Measurements from ENCODE around the gene QRFP. TPM values are rescaled to one million over a fixed set of nuclear protein-coding genes. Genes with fewer than 3 reads are reported as not detected.
"Not testable (repeated sequence)": the region's sequence is repeated elsewhere in the genome, so short reads cannot be mapped to it uniquely, and the experiment has no call there.

The QRFP gene
- total RNA-seq, 1 donor from 2014 or later, result not detected

DNA sequence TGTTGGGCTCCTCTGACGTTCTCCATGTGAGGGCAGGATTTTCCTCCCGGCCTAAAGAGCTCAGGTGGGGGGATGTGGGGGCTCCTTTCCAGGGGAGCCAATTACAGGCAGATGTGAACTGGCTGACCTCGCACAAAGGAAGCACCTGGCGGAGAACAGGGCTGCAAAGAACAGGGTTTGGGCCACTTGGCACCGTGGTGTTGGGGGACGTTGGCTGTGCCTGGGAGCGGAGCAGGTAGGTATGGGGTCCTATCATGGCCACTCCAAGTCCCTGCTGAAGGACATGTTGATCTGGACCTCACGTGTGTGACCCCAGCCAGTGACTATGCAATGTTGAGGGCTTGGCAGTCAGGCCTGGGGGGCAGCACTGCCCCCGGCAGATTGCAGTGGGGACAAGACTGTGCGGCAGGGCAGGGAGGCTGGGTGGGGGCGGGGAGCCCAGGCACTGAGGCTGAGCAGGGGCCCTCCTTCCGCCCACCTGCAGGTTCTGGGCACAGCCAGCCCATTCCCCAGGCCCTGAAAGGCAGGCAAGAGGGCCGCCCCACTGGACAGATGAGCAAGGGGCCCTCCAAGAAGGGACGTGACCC is 23.0 kb upstream of the QRFP start:
- DNase-seq, result no peak

DNA sequence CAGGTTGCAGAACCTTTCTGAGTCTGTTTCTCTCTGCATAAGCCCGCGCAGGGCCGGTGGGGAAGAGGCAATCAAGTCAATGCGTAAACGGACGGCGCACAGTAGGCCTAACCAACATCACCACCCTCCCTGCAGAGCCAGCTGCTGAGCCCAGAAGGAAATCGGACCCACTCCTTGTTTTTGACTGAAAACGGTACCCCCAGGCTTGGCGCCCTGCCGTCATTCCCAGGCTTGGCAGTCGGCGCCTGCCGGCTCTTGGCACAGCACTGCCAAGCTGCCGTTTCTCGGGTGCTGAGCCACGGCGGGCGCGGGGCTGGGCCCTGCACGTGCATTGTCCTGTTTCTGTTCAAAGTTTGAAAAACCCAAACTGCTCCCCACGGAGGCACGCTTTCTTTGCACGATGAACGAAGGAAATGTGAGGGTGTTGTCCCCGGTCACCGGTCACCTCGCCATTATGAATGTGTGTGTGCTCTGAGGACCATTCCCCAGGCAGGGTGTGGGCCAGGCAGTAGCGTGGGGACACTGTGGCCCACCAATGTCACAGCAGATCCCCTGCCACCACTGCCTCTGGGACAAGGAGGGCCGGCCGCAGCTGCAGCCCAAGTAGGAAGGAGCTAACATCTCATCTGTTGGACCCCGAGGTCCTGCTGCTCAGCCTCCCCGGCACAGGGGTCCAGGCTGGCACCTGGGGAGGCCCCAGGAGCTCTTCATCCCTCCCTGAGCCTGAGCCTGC is 22.4 kb upstream of the QRFP start:
- DNase-seq, result no peak

DNA sequence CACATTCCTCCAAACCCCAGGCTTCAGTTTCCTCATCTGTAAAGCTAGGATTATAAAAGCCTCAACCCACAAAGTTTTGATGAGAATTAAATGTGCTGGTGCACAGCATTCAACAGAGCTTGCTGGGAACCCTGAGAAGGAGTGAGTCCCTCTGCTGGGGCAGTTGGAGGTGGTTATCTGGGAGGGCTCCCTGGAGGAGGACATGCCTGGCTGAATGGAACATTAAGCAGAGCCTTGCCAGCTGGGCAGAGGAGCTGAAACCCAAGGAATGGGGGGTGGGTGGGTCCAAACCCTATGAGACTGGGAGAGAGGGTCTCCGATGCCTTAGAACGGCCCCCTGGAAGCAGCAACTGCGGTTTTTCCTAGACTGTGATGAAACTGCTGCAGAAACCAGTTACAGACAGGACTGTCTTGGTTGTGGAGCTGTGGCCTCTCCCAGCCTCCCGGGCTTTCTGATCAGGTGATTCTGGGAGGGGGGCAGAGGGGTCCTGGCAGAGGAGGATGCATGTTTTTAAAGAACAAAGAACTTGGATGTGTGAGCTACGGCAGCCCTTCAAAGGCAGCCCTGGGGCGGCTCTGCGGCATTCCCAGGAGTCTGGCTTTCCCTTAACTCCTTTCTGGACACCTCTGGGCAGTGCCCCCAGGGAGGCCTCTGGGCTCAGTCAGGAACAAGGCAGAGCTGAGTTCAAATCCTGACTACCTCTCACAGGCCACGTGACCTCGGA is 21.7 kb upstream of the QRFP start:
- DNase-seq, result no peak

DNA sequence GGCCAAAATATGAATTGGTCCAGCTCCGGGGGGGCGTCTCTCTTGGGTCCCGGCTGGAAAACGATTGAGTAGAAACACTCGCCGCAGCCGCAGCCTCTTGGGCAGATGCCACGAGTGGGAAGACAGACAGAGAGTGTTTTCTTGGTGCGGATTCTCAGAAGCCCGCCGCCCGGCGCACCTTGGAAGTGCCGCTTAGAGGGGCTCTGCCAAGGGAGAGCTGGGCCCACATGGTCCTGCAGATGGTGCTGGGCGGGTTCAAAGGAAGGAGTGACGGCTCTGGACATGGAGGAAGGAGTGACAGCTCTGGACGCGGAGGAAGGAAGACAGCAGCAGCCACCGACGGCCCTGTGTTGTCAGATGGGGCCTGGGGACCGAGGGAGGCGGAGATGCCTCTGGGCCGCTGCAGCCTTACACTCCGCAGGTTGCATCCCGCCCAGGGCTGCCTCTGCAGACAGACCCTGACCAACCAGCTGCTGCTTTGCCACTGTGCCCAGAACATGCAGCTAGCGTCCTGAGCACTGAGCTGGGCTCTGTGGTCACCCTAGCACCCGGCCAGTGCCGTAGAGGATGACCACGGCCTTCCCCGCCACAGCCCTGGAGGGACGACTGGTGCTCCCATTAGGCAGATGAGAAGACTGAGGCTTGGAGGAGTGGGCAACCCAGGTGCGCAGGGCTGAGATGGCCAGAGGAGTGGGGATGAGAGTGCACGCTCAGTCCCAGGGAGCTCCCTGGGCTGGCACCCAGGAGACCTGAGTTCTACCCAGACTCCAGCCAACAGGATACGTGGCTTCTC is 20.8 kb upstream of the QRFP start:
- DNase-seq, result no peak

DNA sequence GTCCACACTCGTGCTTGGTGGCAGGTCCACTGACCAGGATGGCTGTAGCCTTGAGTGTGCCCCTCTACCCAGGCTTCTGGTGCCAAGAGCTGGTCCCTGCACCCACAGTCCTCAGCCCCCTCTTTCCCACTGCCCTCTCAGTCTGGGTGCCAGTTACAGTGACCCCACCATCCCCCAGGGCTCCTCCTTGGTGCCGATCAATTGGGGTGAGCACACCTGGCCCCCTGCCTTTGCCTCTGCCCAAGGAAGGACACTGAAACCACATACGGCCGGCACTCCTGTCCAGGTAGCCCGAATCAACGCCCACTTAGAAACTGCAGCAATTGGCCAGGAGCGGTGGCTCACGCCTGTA is 18.5 kb upstream of the QRFP start:
- no peak for DNase-seq

DNA sequence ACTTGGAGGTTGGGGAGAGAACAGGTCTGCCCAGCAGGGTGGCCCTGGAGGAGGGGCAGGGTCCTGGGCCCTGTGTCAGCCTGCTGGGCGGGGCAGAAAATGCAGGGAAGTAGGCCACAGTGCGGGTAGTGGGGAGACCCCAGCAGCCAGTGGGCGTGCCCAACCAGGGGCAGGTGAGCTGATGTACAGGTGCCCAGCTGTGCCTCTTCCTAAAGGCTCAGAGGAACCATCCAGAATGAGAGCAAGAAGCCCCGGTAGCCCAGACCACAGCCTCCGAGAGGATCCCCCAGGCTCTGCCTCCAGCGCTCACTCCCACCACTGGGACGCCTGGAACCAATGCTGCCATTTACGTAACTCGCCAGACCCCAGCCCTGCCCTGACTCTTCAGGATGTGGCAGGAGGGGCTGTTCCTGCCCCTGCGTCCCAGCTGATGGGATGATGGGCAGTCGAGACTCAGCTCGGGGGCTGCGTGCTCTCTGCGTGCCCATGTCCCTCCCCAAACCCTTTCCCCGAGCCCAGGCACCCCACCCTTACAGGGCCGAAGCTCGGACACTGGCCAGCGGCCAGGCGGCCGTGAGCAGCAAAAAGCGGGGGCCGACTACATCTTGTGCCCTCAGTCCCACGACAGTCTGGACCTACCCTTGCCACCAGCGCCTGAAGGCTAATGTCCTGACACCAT is 17.9 kb upstream of the QRFP start:
- no peak for DNase-seq

DNA sequence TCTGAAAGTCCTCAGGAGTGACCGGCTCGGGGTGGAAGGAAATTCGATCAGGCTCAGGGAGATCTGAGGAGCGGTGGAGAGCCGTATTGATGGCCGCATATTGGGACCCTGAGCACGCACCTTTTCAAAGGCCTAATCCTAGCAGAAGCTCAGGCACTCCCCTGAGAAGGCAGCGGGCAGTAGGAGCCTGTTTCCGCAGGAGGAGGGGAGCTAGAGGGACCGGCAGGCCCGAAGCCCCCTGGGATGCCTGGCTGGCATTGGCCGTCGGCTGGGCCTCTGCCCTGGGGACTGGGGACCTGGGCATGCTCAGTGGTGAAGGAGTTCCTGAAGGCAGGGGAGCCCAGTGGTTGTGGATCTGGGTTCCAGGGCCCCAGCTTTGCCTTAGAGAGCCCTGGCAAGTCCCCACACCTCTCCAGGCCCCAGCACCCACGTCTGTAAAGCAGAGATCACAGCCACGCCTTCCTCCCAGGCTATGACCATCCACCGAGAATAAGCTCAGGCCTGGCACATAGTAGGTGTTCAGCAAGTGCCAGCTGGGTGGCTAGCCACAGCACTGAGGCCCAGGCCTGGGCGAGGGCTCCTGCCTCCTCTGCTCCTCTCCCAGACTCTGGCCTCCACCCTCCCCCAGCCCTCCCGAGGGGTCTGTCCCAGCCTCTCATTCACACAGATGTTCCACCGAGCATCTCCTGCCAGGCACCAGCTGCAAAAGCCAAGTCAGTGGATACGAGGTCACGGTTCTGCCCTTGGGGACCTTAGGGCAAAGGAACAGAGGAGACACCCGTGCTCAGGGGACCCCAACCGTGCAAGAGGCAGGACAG is 17.2 kb upstream of the QRFP start:
- DNase-seq, result no peak

DNA sequence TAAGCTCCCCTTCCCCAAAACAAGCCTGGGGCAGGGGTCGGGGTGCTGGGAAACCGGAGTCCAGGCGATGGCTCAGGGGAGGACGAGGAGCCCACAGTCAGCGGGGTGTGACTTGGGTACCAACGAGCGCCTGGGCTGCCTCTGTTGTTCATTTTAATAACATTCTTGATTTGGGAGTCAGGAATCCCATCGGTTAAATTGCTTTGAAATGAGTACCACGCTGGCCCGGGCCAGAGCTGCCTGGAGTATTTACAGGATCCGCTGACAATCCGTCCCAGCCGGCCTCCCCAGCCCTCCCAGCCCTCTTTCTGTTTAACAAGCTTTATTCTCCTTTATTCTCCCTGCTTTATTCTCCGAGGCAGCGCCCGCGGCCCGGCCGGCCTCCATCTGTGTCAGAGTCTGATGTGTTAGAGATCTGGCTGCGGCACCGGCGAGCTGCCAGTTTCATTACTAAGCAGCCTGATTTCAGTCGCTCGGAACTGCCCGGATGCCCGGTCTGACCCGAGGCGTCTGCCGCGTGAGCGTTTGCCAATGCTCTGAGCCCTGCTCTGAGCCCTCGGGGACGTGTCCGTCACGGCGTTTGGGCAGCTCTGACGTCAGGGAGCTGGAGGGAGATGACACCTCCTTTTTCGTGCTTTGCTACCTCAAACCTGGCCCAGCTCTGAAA is 16.5 kb upstream of the QRFP start:
- DNase-seq, result no peak

DNA sequence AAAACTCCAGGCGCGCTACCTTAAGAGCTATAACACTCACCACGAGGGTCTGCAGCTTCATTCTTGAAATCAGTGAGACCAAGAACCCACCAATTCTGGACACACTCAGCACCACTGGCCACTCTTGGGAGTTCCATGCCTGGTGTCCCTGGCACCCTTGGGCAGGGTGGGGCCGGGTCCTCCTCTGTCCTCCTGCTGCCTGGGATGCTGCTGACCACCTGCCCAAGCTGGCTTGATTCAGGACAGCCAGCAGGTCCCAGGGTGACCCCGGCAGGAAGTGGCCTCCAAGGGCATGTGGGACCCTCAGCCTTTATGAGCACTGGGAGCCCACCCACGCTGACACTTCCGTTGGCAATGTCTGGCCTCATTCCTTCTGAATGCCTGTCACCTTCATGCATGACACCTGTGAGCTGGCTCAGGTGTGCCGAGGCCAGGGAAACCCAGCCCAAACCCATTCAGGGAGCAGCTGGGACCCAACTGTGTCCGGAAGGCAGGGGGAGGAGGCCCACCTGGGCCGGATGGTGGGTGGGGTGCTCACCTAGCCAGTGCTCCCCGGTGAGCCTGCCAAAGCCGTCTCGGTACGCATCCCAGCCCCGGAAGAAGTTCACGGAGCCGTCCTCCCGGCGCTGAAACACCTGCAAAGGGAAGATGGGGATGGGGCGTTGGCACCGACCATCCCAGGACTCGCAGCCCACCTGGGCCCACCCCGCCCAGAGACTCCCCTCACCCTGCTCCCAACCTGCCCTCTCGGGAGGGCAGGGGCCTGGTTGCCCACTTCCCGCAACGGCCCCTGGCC is 14.8 kb upstream of the QRFP start:
- DNase-seq, result no peak

DNA sequence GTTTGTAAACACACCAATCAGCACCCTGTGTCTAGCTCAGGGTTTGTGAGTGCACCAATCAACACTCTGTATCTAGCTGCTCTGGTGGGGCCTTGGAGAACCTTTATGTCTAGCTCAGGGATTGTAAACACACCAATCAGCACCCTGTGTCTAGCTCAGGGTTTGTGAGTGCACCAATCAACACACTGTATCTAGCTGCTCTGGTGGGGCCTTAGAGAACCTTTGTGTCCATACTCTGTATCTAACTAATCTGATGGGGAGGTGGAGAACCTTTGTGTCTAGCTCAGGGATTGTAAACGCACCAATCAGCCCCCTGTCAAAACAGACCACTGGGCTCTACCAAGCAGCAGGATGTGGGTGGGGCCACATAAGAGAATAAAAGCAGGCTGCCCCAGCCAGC is 14.1 kb upstream of the QRFP start:
- not testable (repeated sequence) for DNase-seq

DNA sequence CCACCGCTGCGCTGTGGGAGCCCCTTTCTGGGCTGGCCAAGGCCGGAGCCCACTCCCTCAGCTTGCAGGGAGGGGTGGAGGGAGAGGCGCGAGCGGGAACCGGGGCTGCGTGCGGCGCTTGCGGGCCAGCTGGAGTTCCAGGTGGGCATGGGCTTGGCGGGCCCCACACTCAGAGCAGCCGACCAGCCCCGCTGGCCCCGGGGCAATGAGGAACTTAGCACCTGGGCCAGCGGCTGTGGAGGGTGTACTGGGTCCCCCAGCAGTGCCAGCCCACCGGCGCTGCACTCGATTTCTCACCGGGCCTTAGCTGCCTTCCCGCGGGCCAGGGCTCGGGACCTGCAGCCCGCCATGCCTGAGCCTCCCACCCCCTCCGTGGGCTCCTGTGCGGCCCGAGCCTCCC is 13.4 kb upstream of the QRFP start:
- not testable (repeated sequence) for DNase-seq

DNA sequence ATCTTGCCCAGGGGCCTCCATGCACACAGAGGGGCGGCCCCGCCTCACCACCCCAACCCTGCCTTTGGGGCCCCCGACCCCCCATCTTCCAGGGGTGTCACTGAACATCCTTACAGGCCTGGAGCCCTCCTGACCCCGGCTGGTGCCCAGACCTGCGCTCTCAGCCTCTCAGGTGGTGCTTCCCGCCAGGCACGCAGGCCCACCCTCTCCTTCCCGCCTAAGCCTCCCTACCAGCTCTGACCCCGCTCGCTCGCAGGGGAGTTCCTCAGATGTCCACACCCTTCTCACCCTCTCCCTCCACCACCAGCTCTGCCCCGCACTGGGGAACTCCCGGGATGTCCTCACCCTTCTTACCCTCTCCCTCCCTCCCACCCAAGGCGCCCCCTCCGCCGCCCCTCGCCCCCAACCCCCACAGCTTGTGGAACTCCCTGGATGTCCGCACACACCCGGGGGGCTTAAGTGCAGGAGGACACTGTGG is 12.3 kb upstream of the QRFP start:
- DNase-seq, result no peak

DNA sequence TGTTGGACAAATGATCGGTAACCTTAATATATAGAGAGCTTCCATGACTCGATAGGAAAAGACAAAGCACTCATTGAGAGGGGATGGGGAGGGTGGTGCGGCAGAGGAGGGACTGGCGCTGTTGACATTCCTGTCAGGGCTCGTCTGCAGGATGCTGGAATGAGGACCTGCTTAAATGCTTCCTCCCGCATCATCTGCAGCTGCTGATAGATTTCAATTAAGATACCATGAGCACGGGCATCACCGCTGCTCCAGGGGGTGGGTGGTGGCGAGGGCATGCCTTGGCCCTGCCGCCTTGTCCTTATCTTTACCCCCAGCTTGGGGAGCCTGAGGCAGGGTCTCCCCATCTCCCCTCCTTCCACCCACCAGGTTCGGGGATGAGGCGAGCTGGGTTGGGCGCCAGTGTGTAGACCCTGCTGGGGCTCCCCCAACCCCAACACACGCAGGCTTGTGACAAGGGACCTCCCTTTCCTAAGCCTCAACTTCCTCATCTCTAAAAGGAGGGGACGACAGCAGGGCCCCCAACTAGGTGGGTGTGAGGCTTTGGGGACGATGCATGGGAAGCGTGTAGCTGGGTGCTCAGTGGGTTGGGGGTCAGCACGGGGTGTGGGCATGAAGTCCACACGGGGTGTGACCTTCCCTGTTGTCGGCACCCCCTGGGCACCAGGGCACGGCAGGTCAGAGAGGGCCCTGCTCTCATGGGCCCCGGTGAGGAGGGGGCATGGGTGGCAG is 11.7 kb upstream of the QRFP start:
- no peak for DNase-seq

DNA sequence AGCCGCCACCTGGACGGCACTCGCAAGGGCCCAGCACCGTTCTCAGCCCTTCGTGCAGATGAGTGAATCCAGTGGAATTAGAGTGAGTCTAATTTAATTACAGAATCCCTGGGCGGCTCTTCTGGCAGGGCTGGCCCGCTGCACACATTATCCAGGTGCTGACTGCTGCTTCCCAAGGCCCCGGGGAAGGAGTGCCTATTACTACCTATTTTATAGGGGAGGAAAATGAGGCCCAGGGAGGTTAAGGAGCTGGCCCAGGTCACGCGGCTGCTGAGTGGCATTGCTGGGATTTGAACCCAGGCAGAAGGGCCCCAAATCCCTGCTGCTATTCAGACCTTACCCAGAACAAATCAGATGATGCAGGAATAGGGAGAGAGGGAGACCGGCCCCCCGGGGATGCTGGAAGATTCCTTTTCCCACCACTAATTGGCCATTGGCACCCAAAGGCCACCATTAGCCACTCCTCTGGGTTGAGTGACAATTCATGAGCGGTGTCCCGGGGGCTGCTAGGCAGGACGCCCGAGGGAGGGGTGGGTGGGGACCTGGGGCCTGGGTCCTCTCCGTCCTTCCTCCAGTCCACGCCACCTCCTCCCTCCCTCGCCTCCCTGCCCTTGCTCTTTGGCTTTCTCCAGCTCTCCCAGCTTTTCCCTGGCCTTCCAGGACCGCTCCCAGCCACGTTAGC is 10.3 kb upstream of the QRFP start:
- DNase-seq, result no peak

DNA sequence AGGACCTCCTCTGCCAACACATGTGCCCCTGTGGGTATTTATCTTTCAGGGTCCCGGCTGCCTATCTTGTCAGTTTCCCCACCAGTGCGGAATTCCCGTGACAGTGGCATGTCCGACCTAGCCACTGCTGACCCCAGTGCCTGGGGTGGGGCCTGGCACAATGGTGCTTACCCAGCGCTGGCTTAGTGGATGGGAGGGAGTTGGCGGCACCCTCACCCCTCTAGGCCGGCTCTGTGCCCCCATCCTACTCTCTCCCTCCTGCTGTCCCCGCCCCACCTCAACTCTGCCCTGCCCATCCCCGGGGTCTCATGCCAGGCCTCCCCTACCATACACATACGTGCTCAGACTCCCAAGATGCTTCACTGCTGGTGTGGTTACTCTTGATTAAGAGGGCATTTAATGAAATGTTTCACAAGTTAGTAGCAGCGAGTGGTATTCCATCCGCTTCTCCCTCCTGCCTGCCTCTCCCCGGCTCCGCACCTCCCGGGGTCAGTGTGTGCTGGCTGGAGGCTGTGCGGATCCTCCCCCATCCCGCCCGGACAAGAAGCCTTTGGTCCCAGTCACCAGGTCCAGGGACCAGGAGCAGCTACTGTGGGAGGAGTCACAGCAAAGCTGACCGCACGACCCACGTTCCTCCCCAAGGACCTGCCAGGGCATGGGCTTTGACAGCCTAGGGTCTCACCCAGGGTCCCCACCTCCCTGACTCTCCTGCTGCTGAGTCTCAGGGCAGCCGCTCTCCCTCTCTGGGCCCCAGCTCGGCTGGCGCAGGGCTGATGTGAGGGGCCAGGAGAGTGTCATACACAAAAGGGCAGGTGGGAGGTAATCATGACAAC is 9.5 kb upstream of the QRFP start:
- no peak for DNase-seq

DNA sequence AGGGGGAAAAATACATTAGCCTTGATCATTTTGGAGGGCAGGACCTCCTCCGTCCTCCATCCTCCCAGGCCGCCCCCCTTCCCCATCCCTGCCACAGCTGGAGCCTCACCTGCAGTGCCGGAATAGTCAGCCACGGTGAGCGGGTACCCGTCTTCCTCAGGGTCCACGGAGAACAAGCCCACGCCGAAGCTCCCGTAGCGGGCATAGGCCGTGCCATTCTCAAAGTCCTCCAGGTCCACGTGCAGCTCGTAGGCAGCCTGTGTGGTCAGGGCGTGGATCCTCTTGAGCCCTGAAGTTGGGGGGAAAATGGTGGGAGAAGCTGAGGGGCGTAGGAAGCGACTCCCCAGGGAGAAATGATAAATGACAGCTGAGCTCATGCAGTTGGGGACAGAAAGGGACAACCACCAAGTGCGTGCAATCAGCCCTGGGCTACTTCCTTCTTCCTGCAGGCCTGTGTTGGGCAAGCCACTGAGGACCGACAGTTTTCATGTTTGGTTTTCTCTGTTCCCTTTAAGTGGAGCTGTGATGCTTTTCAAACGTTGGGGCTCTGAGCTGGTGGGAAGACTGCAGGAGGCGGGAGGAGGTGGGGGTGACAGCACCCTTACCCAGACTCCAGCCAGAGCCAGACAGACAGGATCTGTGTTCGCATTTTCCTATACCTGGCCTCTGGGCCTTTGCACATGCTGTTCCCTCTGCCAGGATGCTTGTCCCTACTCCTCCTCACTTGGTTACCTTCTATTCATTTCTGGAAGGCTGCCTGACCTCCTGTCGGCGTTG is 8.7 kb upstream of the QRFP start:
- no peak for DNase-seq

All from skin of body (tissue), 2 donors.